OCI-LY3 (cell line): ENCODE data around the gene CDC42EP5.

ENCODE experiments used
- CTCF ChIP-seq: fragments of 200-600, 300-600 bp; sonication (generic); IDR thresholded peaks from 2 replicates; pipeline ENCODE4 v1.5.1; 2014; ENCODE audit warnings: antibody characterized with exemption, low read length, low read depth
- EZH2phosphoT487 ChIP-seq: fragments of 200-600 bp; shearing (Covaris generic); IDR thresholded peaks from 2 replicates; pipeline ENCODE4 v1.6.1; 2018; ENCODE audit warnings: antibody characterized with exemption, mixed run types, low read depth

DNA sequence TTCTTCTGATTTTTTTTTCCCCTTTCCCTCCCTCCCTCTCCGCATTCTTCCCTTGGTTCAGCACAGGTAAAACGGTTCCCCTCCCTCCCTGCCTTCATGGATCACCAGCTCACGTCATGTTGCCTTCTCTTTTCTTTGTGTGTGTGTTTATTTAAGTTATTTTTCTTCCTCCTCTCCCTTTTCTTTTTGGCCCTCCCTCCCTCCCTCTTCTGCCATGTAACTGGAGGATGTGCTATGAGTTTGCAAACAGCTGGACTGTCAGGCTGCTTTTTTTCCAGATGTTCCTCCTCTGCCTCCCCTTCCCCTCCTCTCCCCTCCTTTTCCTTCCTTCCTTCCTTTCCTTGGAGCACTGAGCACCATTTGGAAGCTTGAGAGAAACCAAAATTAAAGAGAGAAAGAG lies 11.5 kb downstream of the CDC42EP5 start:
- TF ChIP-seq CTCF (no peak), EZH2phosphoT487 (no peak)
